Osteocyte (in vitro differentiated cells): ENCODE measurements around the gene C15orf62. TPM values are rescaled to one million over a fixed set of nuclear protein-coding genes. Genes with fewer than 3 reads are reported as not detected.

Experiments
- DNase-seq: peaks from one replicate; pipeline ENCODE4 v3.0.0; 2021; ENCODE audit warnings: mixed read lengths; ENCODE audit not compliant: unreplicated experiment; ENCODE audit errors: extremely low spot score
- H3K27ac Mint-ChIP-seq: one replicate; pipeline ENCODE4 v1.8.0; 2021; ENCODE audit warnings: mild to moderate bottlenecking, mixed read lengths; ENCODE audit not compliant: unreplicated experiment
- H3K27me3 Mint-ChIP-seq: one replicate; pipeline ENCODE4 v1.8.0; 2021; ENCODE audit warnings: mixed read lengths; ENCODE audit not compliant: unreplicated experiment
- H3K36me3 Mint-ChIP-seq: one replicate; pipeline ENCODE4 v1.8.0; 2021; ENCODE audit warnings: mixed read lengths; ENCODE audit not compliant: unreplicated experiment
- H3K4me1 Mint-ChIP-seq: one replicate; pipeline ENCODE4 v1.8.0; 2021; ENCODE audit warnings: mixed read lengths; ENCODE audit not compliant: unreplicated experiment
- H3K4me3 Mint-ChIP-seq: one replicate; pipeline ENCODE4 v1.8.0; 2021; ENCODE audit warnings: mild to moderate bottlenecking, moderate library complexity, mixed read lengths; ENCODE audit not compliant: unreplicated experiment
- H3K9me3 Mint-ChIP-seq: one replicate; pipeline ENCODE4 v1.8.0; 2021; ENCODE audit warnings: mixed read lengths; ENCODE audit not compliant: unreplicated experiment
- CTCF ChIP-seq: fragments of 200-600 bp; sonication (generic); IDR thresholded peaks from 2 replicates; pipeline ENCODE4 v1.5.0; 2021; ENCODE audit warnings: antibody characterized with exemption, mild to moderate bottlenecking, moderate library complexity
- total RNA-seq: library from RNA; stranded (reverse); gene quantifications from 2 replicates; pipeline ENCODE4 v1.2.1, GENCODE V29; 2021

C15orf62 gene
- total RNA-seq, 1 donor from 2014 or later = not detected

GRCh38 chr15:40792394-40792793 is 22.6 kb downstream of the C15orf62 start:
- H3K4me3 Mint-ChIP-seq = no peak overlapping the region

GRCh38 chr15:40793216-40793989 is 23.6 kb downstream of the C15orf62 start:
- no peak for TF ChIP-seq CTCF
- no peak overlapping the region for H3K4me3 Mint-ChIP-seq
- no peaks in the 10 kb centered on the region for H3K9me3 Mint-ChIP-seq
- H3K27me3 Mint-ChIP-seq = no peaks in the 10 kb centered on the region
- peaks cover 21% of the 10 kb centered on the region for H3K4me1 Mint-ChIP-seq
- H3K27ac Mint-ChIP-seq = peak overlapping the region; percentile 67
- H3K36me3 Mint-ChIP-seq = peaks cover 8% of the 10 kb centered on the region
- no peak for DNase-seq

More at GRCh38 chr15:40792394-40792793, 22.6 kb downstream of the C15orf62 start:
- Mint-ChIP-seq H3K9me3 (no peaks in the 10 kb centered on the region), H3K27ac (peak overlapping the region; percentile 34), H3K27me3 (no peaks in the 10 kb centered on the region), H3K4me1 (peaks cover 28% of the 10 kb centered on the region), H3K36me3 (peaks cover 4% of the 10 kb centered on the region)
- DNase-seq = no peak
- no peak for TF ChIP-seq CTCF

GRCh38 chr15:40796041-40796440 is 26.3 kb downstream of the C15orf62 start:
- Mint-ChIP-seq H3K9me3 (no peaks in the 10 kb centered on the region), H3K27me3 (no peaks in the 10 kb centered on the region), H3K4me1 (peaks cover 16% of the 10 kb centered on the region), H3K4me3 (no peak overlapping the region), H3K27ac (no peak overlapping the region), H3K36me3 (peaks cover 12% of the 10 kb centered on the region)
- DNase-seq = no peak
- no peak for TF ChIP-seq CTCF

- Mint-ChIP-seq H3K9me3 (no peaks in the 10 kb centered on the region), H3K27me3 (no peaks in the 10 kb centered on the region), H3K4me3 (no peak overlapping the region), H3K36me3 (peaks cover 14% of the 10 kb centered on the region), H3K4me1 (peaks cover 16% of the 10 kb centered on the region), H3K27ac (no peak overlapping the region)
- TF ChIP-seq CTCF = no peak
- DNase-seq = no peak
Observed at GRCh38 chr15:40796512-40796911, 26.7 kb downstream of the C15orf62 start.

- Mint-ChIP-seq H3K27me3 (no peaks in the 10 kb centered on the region), H3K27ac (no peak overlapping the region), H3K4me3 (no peak overlapping the region), H3K36me3 (peaks cover 16% of the 10 kb centered on the region), H3K9me3 (no peaks in the 10 kb centered on the region), H3K4me1 (peaks cover 4% of the 10 kb centered on the region)
- TF ChIP-seq CTCF = no peak
- DNase-seq = no peak
Observed at GRCh38 chr15:40799523-40799922, 29.7 kb downstream of the C15orf62 start.
